ENCODE data around the gene PLP2.

- TF ChIP-seq POLR2A (IDR thresholded peaks at IDR 0.05; ENCODE audit: low read length) (no peak), NFE2L2 (conservative IDR thresholded peaks at IDR 0.05; ENCODE audit: low read length) (no peak), SMC3 (IDR thresholded peaks at IDR 0.05) (no peak), EP300 (IDR thresholded peaks at IDR 0.05) (no peak), MYC (IDR thresholded peaks at IDR 0.05; ENCODE audit: borderline replicate concordance, low read length) (no peak), ELK1 (IDR thresholded peaks at IDR 0.05; ENCODE audit: low read depth, low read length) (no peak), FOSL2 (IDR thresholded peaks at IDR 0.05) (no peak), FOSL2 (CRISPR knock-in tag; IDR thresholded peaks at IDR 0.05) (no peak), HEYL (CRISPR knock-in tag; IDR thresholded peaks at IDR 0.05) (no peak)
- TF ChIP-seq, protein P1, sequence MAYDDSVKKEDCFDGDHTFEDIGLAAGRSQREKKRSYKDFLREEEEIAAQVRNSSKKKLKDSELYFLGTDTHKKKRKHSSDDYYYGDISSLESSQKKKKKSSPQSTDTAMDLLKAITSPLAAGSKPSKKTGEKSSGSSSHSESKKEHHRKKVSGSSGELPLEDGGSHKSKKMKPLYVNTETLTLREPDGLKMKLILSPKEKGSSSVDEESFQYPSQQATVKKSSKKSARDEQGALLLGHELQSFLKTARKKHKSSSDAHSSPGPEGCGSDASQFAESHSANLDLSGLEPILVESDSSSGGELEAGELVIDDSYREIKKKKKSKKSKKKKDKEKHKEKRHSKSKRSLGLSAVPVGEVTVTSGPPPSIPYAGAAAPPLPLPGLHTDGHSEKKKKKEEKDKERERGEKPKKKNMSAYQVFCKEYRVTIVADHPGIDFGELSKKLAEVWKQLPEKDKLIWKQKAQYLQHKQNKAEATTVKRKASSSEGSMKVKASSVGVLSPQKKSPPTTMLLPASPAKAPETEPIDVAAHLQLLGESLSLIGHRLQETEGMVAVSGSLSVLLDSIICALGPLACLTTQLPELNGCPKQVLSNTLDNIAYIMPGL (CRISPR knock-in tag; IDR thresholded peaks at IDR 0.05; ENCODE audit: borderline replicate concordance), result no peak
- TF ChIP-seq, protein P2, sequence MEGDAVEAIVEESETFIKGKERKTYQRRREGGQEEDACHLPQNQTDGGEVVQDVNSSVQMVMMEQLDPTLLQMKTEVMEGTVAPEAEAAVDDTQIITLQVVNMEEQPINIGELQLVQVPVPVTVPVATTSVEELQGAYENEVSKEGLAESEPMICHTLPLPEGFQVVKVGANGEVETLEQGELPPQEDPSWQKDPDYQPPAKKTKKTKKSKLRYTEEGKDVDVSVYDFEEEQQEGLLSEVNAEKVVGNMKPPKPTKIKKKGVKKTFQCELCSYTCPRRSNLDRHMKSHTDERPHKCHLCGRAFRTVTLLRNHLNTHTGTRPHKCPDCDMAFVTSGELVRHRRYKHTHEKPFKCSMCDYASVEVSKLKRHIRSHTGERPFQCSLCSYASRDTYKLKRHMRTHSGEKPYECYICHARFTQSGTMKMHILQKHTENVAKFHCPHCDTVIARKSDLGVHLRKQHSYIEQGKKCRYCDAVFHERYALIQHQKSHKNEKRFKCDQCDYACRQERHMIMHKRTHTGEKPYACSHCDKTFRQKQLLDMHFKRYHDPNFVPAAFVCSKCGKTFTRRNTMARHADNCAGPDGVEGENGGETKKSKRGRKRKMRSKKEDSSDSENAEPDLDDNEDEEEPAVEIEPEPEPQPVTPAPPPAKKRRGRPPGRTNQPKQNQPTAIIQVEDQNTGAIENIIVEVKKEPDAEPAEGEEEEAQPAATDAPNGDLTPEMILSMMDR (IDR thresholded peaks at IDR 0.05), result no peak
Measured at GRCh38 chrX:49208399-49208798, 36.7 kb downstream of the PLP2 start.
